Breast epithelium (tissue), 4 donors: ENCODE results near the gene SHH. TPM values are rescaled to one million over a fixed set of nuclear protein-coding genes. Genes with fewer than 3 reads are reported as not detected.

ENCODE experiments used
- DNase-seq, 2 donors: peaks; one replicate each; pipeline ENCODE4 v3.0.0-alpha.2; 2019; ENCODE audit warnings: low spot score in 2 of 2
- H3K27ac ChIP-seq, 2 donors: fragments of 200-600 bp; sonication (generic) in 1 of 2; one replicate each; pipeline ENCODE4 v1.5.1; 2016 to 2019; ENCODE audit warnings: mild to moderate bottlenecking in 1 of 2
- H3K27me3 ChIP-seq, 2 donors: fragments of 200-600 bp; sonication (generic) in 1 of 2; one replicate each; pipeline versions ENCODE4 v1.5.1 to v1.6.0; 2017 to 2019; ENCODE audit warnings: control low read depth in 1 of 2, mild to moderate bottlenecking in 1 of 2
- H3K36me3 ChIP-seq: fragments of 200-600 bp; one replicate; pipeline ENCODE4 v1.5.1; 2019
- H3K4me1 ChIP-seq, 2 donors: fragments of 200-600 bp; sonication (generic); one replicate each; pipeline ENCODE4 v1.5.1; 2016 to 2019; ENCODE audit warnings: control low read depth in 1 of 2
- H3K4me3 ChIP-seq, 3 donors: fragments of 200-600 bp; sonication (generic); 1 replicate in 2 of 3; 2 replicates in 1 of 3; pipeline ENCODE4 v1.5.1; 2016 to 2019; ENCODE audit warnings: mild to moderate bottlenecking in 3 of 3, moderate library complexity in 2 of 3
- H3K9me3 ChIP-seq, 2 donors: fragments of 200-600 bp; sonication (generic) in 1 of 2; one replicate each; pipeline ENCODE4 v1.5.1; 2016 to 2019; ENCODE audit warnings: control low read depth in 1 of 2
- POLR2A ChIP-seq: fragments of 450-650 bp; IDR thresholded peaks from one replicate; pipeline ENCODE4 v1.6.1; 2016; ENCODE audit warnings: antibody characterized with exemption, mild to moderate bottlenecking, moderate library complexity
- POLR2AphosphoS5 ChIP-seq, 3 donors: sonication (generic); formaldehyde crosslinking; IDR thresholded peaks; one replicate each; pipeline ENCODE4 v1.6.1; 2017; ENCODE audit warnings: antibody characterized with exemption in 3 of 3
- intact Hi-C: fragments of 100-400 bp; cut with DNase I; formaldehyde crosslinking; loops from one replicate; pipeline ENCODE4 v1.15.1; 2023; ENCODE audit warnings: low total_unique reads
- total RNA-seq, 3 donors: library from RNA; depleted of rRNA; stranded (reverse); fragments of >200 nt; gene quantifications; one replicate each; pipeline ENCODE4 v1.1.0, GENCODE V29; 2016
- TF ChIP-seq, protein P1 (sequence below), 3 donors: fragments of 450-650 bp; IDR thresholded peaks; one replicate each; pipeline ENCODE4 v1.5.1; 2016 to 2017; ENCODE audit warnings: antibody characterized with exemption in 3 of 3, mild to moderate bottlenecking in 3 of 3, moderate library complexity in 3 of 3

Gene SHH
- total RNA-seq, 3 donors from 2014 or later: not detected

DNA sequence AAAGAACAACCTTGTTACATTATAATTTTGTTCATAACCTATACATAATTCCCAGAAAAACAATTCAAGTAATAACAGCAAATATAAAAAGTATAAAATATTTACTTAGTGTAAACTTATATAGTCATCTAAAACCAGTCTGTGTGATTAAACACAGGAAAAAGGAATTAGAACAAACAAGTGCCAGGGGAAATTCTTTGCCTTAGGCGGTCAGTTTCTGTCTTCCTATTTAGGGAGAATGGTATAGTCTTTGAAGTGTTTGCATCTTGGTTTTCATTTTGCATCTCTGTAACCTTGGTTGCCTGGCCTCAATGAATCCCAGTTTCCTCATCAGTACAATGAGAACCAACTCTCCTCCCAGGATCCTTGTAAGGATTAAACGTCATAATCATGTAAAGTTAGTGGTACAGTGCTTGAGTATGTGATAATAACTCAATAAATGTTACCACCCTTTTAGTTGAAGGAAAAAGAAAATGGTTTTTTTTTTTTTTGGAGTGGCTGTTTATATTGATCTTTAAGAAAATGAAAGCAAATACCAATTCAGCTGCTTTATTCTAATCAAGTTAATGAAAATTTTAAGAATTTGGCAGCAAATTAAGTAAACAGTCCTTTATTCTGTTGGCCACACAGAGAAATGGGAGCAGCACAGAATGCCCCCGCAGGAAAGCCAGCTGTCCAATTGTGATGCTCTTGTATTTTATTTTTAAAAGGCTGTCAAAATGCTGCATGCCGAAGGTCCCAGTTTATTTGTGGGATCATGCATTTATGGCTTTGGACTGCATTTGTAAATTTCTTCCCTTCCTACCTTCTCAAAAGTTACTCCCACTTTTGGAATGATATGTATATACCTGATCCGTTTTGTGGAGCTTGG, 61.8 kb downstream of the SHH start:
- Histone ChIP-seq H3K27ac (no peak overlapping the region), H3K27me3 (no peaks in the 10 kb centered on the region), H3K36me3 (no peaks in the 10 kb centered on the region), H3K4me1 (no peaks in the 10 kb centered on the region), H3K4me3 (no peak overlapping the region), H3K9me3 (no peaks in the 10 kb centered on the region)
- DNase-seq: no peak
- intact Hi-C loops: loop anchor here (5.0 kb wide), 1 partner anchor 383 kb away; no protein-coding TSS in a partner anchor
- TF ChIP-seq, protein P1, sequence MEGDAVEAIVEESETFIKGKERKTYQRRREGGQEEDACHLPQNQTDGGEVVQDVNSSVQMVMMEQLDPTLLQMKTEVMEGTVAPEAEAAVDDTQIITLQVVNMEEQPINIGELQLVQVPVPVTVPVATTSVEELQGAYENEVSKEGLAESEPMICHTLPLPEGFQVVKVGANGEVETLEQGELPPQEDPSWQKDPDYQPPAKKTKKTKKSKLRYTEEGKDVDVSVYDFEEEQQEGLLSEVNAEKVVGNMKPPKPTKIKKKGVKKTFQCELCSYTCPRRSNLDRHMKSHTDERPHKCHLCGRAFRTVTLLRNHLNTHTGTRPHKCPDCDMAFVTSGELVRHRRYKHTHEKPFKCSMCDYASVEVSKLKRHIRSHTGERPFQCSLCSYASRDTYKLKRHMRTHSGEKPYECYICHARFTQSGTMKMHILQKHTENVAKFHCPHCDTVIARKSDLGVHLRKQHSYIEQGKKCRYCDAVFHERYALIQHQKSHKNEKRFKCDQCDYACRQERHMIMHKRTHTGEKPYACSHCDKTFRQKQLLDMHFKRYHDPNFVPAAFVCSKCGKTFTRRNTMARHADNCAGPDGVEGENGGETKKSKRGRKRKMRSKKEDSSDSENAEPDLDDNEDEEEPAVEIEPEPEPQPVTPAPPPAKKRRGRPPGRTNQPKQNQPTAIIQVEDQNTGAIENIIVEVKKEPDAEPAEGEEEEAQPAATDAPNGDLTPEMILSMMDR (IDR thresholded peaks at IDR 0.05): no peak
- TF ChIP-seq POLR2AphosphoS5 (IDR thresholded peaks at IDR 0.05) (no peak), POLR2A (no peak)

Other genes with a start within 250 kb of the SHH start
- gene RBM33, start 167.8 kb downstream of the SHH start, total RNA-seq: 10 to 100 TPM; 34.9 to 58.8 (median 46.5) TPM